Esophagus muscularis mucosa (tissue), 4 donors: ENCODE results near the gene SIK3. TPM values are rescaled to one million over a fixed set of nuclear protein-coding genes. Genes with fewer than 3 reads are reported as not detected.

Experiments used
- DNase-seq: peaks from one replicate; pipeline ENCODE4 v3.0.0-alpha.2; 2017; ENCODE audit errors: extremely low spot score
- H3K27ac ChIP-seq, 4 donors: fragments of 200-600 bp; sonication (generic); replicated peaks in 1 of 4; 1 replicate in 3 of 4; 2 replicates in 1 of 4; pipeline ENCODE4 v1.5.1; 2016 to 2019; ENCODE audit warnings: mild to moderate bottlenecking in 1 of 4
- H3K27me3 ChIP-seq, 4 donors: fragments of 200-600 bp; sonication (generic); one replicate each; pipeline versions ENCODE4 v1.5.1 to v1.6.0; 2016 to 2019
- H3K36me3 ChIP-seq, 4 donors: fragments of 200-600 bp; sonication (generic); one replicate each; pipeline ENCODE4 v1.5.1; 2016 to 2019
- H3K4me1 ChIP-seq, 4 donors: fragments of 200-600 bp; sonication (generic); one replicate each; pipeline ENCODE4 v1.5.1; 2016 to 2019
- H3K4me3 ChIP-seq, 4 donors: fragments of 200-600 bp; sonication (generic); 1 replicate in 2 of 4; 2 replicates in 2 of 4; pipeline ENCODE4 v1.5.1; 2016 to 2019; ENCODE audit warnings: mild to moderate bottlenecking in 4 of 4, moderate library complexity in 1 of 4
- H3K9me3 ChIP-seq, 4 donors: fragments of 200-600 bp; sonication (generic); 1 replicate in 3 of 4; 2 replicates in 1 of 4; pipeline ENCODE4 v1.5.1; 2016 to 2019
- EP300 ChIP-seq: sonication (generic); formaldehyde crosslinking; IDR thresholded peaks from one replicate; pipeline ENCODE4 v1.6.1; 2017; ENCODE audit warnings: antibody characterized with exemption
- POLR2A ChIP-seq: fragments of 450-650 bp; IDR thresholded peaks from one replicate; pipeline ENCODE4 v1.6.1; 2017; ENCODE audit warnings: antibody characterized with exemption, moderate library complexity, mild to moderate bottlenecking, low read depth
- POLR2AphosphoS5 ChIP-seq, 2 donors: sonication (generic); formaldehyde crosslinking; IDR thresholded peaks; one replicate each; pipeline ENCODE4 v1.6.1; 2017; ENCODE audit warnings: antibody characterized with exemption in 2 of 2
- WGBS: methylation state at CpG from one replicate; pipeline ENCODE4 v1.1.5; 2018; 5-methylcytosine and 5-hydroxymethylcytosine counted together
- intact Hi-C: fragments of 100-400 bp; cut with DNase I; formaldehyde crosslinking; loops from one replicate; pipeline ENCODE4 v1.15.1; 2023
- total RNA-seq, 4 donors: library from RNA; depleted of rRNA; stranded (reverse); fragments of >200 nt; gene quantifications; one replicate each; pipeline versions ENCODE4 v1.1.0 to v1.2.1, GENCODE V29; 2016
- TF ChIP-seq, protein P1 (sequence below), 3 experiments: fragments of 200-600 bp in 2 of 3; fragments of 450-650 bp in 1 of 3; sonication (generic) in 2 of 3; IDR thresholded peaks; one replicate each; pipeline ENCODE4 v1.5.1; 2017 to 2019; ENCODE audit warnings: antibody characterized with exemption in 3 of 3, mild to moderate bottlenecking in 2 of 3, moderate library complexity in 1 of 3

The SIK3 gene
- total RNA-seq, 4 donors from 2014 or later: 39.5 to 53.5 (median 42.3) TPM

DNA sequence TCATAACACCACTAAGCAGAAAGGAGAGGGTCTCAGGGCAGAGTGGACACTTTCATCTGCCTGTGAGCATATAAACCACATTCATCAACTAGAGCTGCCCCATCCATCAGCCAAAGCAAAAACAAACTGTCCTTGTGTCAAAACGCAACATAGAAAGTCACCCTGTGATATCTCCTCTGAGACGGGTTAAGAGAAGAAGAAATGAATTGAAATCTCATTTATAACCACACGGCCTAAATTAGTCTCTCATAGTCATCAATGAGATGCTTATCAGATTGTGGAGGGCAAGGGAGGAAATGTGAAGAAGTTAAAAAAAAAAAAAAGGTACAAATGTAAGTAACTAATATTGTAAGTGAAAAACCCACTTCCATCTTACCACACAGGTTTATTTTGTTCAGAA lies 75.7 kb downstream of the SIK3 start:
- TF ChIP-seq POLR2A (no peak), EP300 (no peak), POLR2AphosphoS5 (IDR thresholded peaks at IDR 0.05) (no peak)
- TF ChIP-seq, protein P1, sequence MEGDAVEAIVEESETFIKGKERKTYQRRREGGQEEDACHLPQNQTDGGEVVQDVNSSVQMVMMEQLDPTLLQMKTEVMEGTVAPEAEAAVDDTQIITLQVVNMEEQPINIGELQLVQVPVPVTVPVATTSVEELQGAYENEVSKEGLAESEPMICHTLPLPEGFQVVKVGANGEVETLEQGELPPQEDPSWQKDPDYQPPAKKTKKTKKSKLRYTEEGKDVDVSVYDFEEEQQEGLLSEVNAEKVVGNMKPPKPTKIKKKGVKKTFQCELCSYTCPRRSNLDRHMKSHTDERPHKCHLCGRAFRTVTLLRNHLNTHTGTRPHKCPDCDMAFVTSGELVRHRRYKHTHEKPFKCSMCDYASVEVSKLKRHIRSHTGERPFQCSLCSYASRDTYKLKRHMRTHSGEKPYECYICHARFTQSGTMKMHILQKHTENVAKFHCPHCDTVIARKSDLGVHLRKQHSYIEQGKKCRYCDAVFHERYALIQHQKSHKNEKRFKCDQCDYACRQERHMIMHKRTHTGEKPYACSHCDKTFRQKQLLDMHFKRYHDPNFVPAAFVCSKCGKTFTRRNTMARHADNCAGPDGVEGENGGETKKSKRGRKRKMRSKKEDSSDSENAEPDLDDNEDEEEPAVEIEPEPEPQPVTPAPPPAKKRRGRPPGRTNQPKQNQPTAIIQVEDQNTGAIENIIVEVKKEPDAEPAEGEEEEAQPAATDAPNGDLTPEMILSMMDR (IDR thresholded peaks at IDR 0.05): no peak
- Histone ChIP-seq H3K36me3 (no peaks in the 10 kb centered on the region), H3K27me3 (no peaks in the 10 kb centered on the region), H3K4me3 (no peak overlapping the region), H3K4me1 (peaks cover 36 to 64% (median 54%) of the 10 kb centered on the region in 4 donors), H3K27ac (no peak overlapping the region), H3K9me3 (no peaks in the 10 kb centered on the region)
- 48% methylated on average over 3 of the region's 3 CpGs for WGBS
- intact Hi-C loops: no loop called here
- no peak for DNase-seq

DNA sequence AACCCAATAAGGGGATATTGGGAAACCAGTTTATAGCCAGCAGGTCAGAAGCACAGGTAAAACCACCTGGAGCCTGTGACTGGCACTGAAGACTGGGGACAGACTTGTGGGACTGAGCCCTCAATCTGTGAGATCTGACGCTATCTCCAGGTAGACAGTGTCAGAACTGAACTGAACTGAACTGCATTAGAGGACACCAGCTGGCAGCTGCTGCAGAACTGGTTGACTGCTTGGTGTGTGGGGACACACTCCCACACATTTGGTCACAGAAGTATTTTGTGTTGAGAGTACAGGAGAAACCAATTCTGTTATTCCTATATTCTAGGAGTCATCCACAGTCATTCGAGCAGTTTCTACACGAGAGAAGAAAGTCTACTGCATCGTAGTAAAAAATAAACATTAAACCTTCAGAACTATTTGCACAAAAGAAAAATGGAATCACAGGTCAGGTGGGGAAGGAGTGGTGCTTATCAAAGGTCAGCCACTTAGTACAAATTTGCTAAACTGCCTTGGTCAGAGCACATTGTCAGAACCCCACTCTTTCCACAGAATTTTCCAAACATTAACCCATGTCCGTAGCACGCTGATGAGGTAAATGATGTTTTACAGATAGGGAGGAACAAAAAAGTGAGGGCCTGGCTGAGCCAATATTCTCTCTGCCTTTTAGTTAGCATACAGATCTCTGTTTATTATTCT lies 77.2 kb downstream of the SIK3 start:
- Histone ChIP-seq H3K27ac (no peak overlapping the region), H3K27me3 (no peaks in the 10 kb centered on the region), H3K4me1 (peaks cover 36 to 64% (median 52%) of the 10 kb centered on the region in 4 donors), H3K9me3 (no peaks in the 10 kb centered on the region), H3K4me3 (no peak overlapping the region), H3K36me3 (no peaks in the 10 kb centered on the region)
- no peak for DNase-seq
- 69% methylated on average over 6 of the region's 6 CpGs for WGBS
- intact Hi-C loops: no loop called here
- TF ChIP-seq POLR2AphosphoS5 (IDR thresholded peaks at IDR 0.05) (no peak), EP300 (no peak), POLR2A (no peak)
- TF ChIP-seq, protein P1 (IDR thresholded peaks at IDR 0.05): no peak

DNA sequence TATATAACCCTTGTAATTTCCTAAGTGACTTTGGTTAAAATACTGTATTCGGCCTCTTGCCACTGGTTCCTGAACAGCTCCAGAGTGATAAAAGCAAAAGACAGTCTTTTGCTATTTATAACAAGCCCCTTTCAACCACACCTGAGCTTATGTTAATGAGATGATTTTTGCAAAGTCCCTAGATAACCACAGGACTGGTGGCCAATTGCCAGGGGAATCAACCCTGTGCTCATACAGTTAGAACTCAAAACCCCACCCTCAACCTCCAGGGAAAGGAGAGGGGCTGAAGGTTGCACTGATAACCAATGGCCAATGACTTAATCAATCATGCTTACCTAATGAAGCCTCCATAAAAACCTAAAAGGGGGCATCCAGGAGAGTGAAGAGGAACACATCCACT lies 77.9 kb downstream of the SIK3 start:
- intact Hi-C loops: no loop called here

DNA sequence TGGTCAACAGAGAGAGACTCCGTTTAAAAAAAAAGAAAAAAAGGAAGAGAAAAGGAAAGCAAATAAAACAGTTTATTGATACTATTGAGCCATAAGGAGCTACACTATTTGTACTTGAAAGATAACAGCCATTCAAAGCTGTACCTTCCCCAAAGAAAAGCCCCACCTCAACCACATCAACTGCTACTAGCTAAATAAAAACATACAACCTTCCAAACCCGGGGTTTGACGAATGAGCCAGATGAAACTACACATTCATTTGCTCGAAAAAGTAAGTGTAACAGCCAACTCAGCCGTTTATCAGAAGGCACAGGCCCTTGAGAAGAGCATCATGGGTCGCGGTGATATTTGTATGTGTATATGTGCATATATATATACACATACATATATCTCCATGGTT lies 78.4 kb downstream of the SIK3 start:
- H3K36me3 ChIP-seq: no peaks in the 10 kb centered on the region
- no peak overlapping the region for H3K27ac ChIP-seq
- H3K4me3 ChIP-seq: no peak overlapping the region
- intact Hi-C loops: loop anchor here (10.0 kb wide), 1 partner anchor 65 kb away; no protein-coding TSS in a partner anchor
- H3K4me1 ChIP-seq: peaks cover 36 to 55% (median 45%) of the 10 kb centered on the region in 4 donors
- TF ChIP-seq POLR2AphosphoS5 (IDR thresholded peaks at IDR 0.05) (no peak), POLR2A (no peak), EP300 (no peak)
- TF ChIP-seq, protein P1 (IDR thresholded peaks at IDR 0.05): no peak
- no peaks in the 10 kb centered on the region for H3K27me3 ChIP-seq
- WGBS: 81% methylated on average over 7 of the region's 7 CpGs
- DNase-seq: no peak
- H3K9me3 ChIP-seq: no peaks in the 10 kb centered on the region

More for the DNA sequence above, 77.9 kb downstream of the SIK3 start:
- TF ChIP-seq, protein P1 (IDR thresholded peaks at IDR 0.05): no peak
- no peak for TF ChIP-seq POLR2AphosphoS5 (IDR thresholded peaks at IDR 0.05)
- TF ChIP-seq EP300: no peak
- TF ChIP-seq POLR2A: no peak
- Histone ChIP-seq H3K27ac (no peak overlapping the region), H3K27me3 (no peaks in the 10 kb centered on the region), H3K4me1 (peaks cover 36 to 60% (median 49%) of the 10 kb centered on the region in 4 donors), H3K36me3 (no peaks in the 10 kb centered on the region), H3K9me3 (no peaks in the 10 kb centered on the region), H3K4me3 (no peak overlapping the region)
- DNase-seq: no peak
- WGBS: 90% methylated on average over 1 of the region's 1 CpG

DNA sequence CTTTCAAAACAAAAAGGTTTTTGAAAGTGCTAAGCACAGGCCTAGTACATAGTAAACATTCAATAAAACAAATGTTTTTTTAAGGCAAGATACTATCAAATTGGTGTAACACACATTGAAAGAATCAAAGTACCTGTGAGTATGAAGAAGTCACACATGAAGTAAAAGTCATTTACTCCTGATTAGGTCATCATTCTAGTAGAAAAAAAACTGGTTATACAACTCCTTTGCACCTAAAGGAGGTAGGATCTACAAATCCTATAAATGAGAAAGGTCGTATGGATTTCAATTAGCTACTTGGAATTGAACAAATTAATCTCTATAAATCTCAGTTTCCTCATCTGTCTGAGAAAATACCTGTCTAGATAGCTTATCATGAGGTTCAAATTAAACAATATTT lies 80.8 kb downstream of the SIK3 start:
- WGBS: 93% methylated on average over 1 of the region's 1 CpG
- Histone ChIP-seq H3K4me1 (peaks cover 18 to 34% (median 26%) of the 10 kb centered on the region in 4 donors), H3K9me3 (no peaks in the 10 kb centered on the region), H3K27me3 (no peaks in the 10 kb centered on the region), H3K36me3 (no peaks in the 10 kb centered on the region), H3K4me3 (no peak overlapping the region), H3K27ac (no peak overlapping the region)
- intact Hi-C loops: loop anchor here (10.0 kb wide), 1 partner anchor 67 kb away; no protein-coding TSS in a partner anchor
- TF ChIP-seq, protein P1 (IDR thresholded peaks at IDR 0.05): no peak
- TF ChIP-seq EP300 (no peak), POLR2A (no peak), POLR2AphosphoS5 (IDR thresholded peaks at IDR 0.05) (no peak)
- no peak for DNase-seq
